Uterus (tissue), 4 donors: ENCODE results near the gene GALNT2. TPM values are rescaled to one million over a fixed set of nuclear protein-coding genes. Genes with fewer than 3 reads are reported as not detected.
A peak's percentile ranks its signal among the peaks of the same experiment; 100 is the strongest.

Experiments
- DNase-seq, 2 donors: peaks; one replicate each; pipeline ENCODE4 v3.0.0-alpha.2; 2019 to 2020
- H3K27ac ChIP-seq, 2 donors: fragments of 200-600 bp; sonication (generic); 1 replicate in 1 of 2; 2 replicates in 1 of 2; pipeline ENCODE4 v1.5.1; 2016 to 2018
- H3K27me3 ChIP-seq, 2 donors: fragments of 200-600 bp; sonication (generic); one replicate each; pipeline ENCODE4 v1.5.1; 2018 to 2019; ENCODE audit warnings: control low read depth in 1 of 2
- H3K36me3 ChIP-seq, 2 donors: fragments of 200-600 bp; sonication (generic); one replicate each; pipeline ENCODE4 v1.5.1; 2019; ENCODE audit warnings: control low read depth in 1 of 2
- H3K4me1 ChIP-seq, 2 donors: fragments of 200-600 bp; sonication (generic); one replicate each; pipeline ENCODE4 v1.5.1; 2018 to 2019; ENCODE audit warnings: control low read depth in 1 of 2
- H3K4me3 ChIP-seq, 2 donors: fragments of 200-600 bp; sonication (generic); 1 replicate in 1 of 2; 2 replicates in 1 of 2; pipeline ENCODE4 v1.5.1; 2018 to 2019; ENCODE audit warnings: mild to moderate bottlenecking in 1 of 2
- H3K9me3 ChIP-seq, 2 donors: fragments of 200-600 bp; sonication (generic); one replicate each; pipeline ENCODE4 v1.5.1; 2019; ENCODE audit warnings: control low read depth in 1 of 2
- CTCF ChIP-seq, 4 experiments: fragments of 200-600 bp in 2 of 4; fragments of 450-650 bp in 2 of 4; sonication (generic) in 2 of 4; IDR thresholded peaks; one replicate each; pipeline ENCODE4 v1.5.1; 2016 to 2019; ENCODE audit warnings: antibody characterized with exemption in 4 of 4, mild to moderate bottlenecking in 2 of 4, moderate library complexity in 1 of 4
- POLR2A ChIP-seq, 2 donors: fragments of 450-650 bp; IDR thresholded peaks; one replicate each; pipeline ENCODE4 v1.6.1; 2016; ENCODE audit warnings: antibody characterized with exemption in 2 of 2, mild to moderate bottlenecking in 1 of 2, moderate library complexity in 1 of 2
- intact Hi-C: fragments of 100-400 bp; cut with DNase I; formaldehyde crosslinking; loops from one replicate; pipeline ENCODE4 v1.15.1; 2023; ENCODE audit warnings: low total_unique reads
- total RNA-seq, 4 donors: library from RNA; depleted of rRNA in 3 of 4; stranded (reverse); fragments of >200 nt in 3 of 4; gene quantifications; one replicate each; pipeline versions ENCODE4 v1.1.0 to v1.2.4, GENCODE V29; 2014 to 2023
- donor health status: DM: yes; HTN: yes; CAD: no.

Gene GALNT2
- total RNA-seq, 4 donors from 2014 or later: 13.6 to 51.6 (median 39.6) TPM

GRCh38 chr1:230210981-230211336 is 143.9 kb downstream of the GALNT2 start:
- Histone ChIP-seq H3K27ac (peak overlapping the region in 1 of 2 donors; percentile 2), H3K4me1 (peaks cover 0 to 4% of the 10 kb centered on the region in 2 donors), H3K27me3 (no peaks in the 10 kb centered on the region), H3K4me3 (no peak overlapping the region), H3K36me3 (no peaks in the 10 kb centered on the region), H3K9me3 (no peaks in the 10 kb centered on the region)
- intact Hi-C loops: no loop called here
- no peak for TF ChIP-seq POLR2A (IDR thresholded peaks at IDR 0.05)
- no peak for TF ChIP-seq CTCF (IDR thresholded peaks at IDR 0.05)
- DNase-seq: no peak

- Histone ChIP-seq H3K4me1 (peaks cover 0 to 4% of the 10 kb centered on the region in 2 donors), H3K9me3 (no peaks in the 10 kb centered on the region), H3K27ac (no peak overlapping the region), H3K36me3 (no peaks in the 10 kb centered on the region), H3K27me3 (no peaks in the 10 kb centered on the region), H3K4me3 (no peak overlapping the region)
- no peak for DNase-seq
- TF ChIP-seq CTCF (IDR thresholded peaks at IDR 0.05) (no peak), POLR2A (IDR thresholded peaks at IDR 0.05) (no peak)
- intact Hi-C loops: no loop called here
These were observed 144.6 kb downstream of the GALNT2 start for GRCh38 chr1:230211436-230212145.

- intact Hi-C loops: no loop called here
- no peak overlapping the region for H3K27ac ChIP-seq
- no peaks in the 10 kb centered on the region for H3K36me3 ChIP-seq
- peaks cover 0 to 4% of the 10 kb centered on the region in 2 donors for H3K4me1 ChIP-seq
- no peak overlapping the region for H3K4me3 ChIP-seq
- no peaks in the 10 kb centered on the region for H3K27me3 ChIP-seq
- TF ChIP-seq CTCF (IDR thresholded peaks at IDR 0.05): no peak
- no peak for DNase-seq
- H3K9me3 ChIP-seq: no peaks in the 10 kb centered on the region
These were observed 145.4 kb downstream of the GALNT2 start for GRCh38 chr1:230212405-230212936.

- TF ChIP-seq POLR2A (IDR thresholded peaks at IDR 0.05) (no peak), CTCF (IDR thresholded peaks at IDR 0.05) (peak; percentile 8 to 55 (median 40))
- H3K36me3 ChIP-seq: no peaks in the 10 kb centered on the region
- no peaks in the 10 kb centered on the region for H3K9me3 ChIP-seq
- no peak overlapping the region for H3K4me3 ChIP-seq
- peaks cover 0 to 4% of the 10 kb centered on the region in 2 donors for H3K4me1 ChIP-seq
- peak overlapping the region in 1 of 2 donors; percentile 39 for H3K27ac ChIP-seq
- intact Hi-C loops: no loop called here
- H3K27me3 ChIP-seq: no peaks in the 10 kb centered on the region
- DNase-seq: peak; percentile 44 to 45
These were observed 148.0 kb downstream of the GALNT2 start for GRCh38 chr1:230215031-230215430.

- Histone ChIP-seq H3K9me3 (no peaks in the 10 kb centered on the region), H3K36me3 (no peaks in the 10 kb centered on the region), H3K27ac (no peak overlapping the region), H3K4me3 (no peak overlapping the region), H3K4me1 (peaks cover 0 to 4% of the 10 kb centered on the region in 2 donors), H3K27me3 (no peaks in the 10 kb centered on the region)
- intact Hi-C loops: no loop called here
- DNase-seq: no peak
- TF ChIP-seq POLR2A (IDR thresholded peaks at IDR 0.05) (no peak), CTCF (IDR thresholded peaks at IDR 0.05) (no peak)
These were observed 148.5 kb downstream of the GALNT2 start for GRCh38 chr1:230215529-230215928.
